ENCODE data around the gene ZBED1.

The ZBED1 gene

DNA sequence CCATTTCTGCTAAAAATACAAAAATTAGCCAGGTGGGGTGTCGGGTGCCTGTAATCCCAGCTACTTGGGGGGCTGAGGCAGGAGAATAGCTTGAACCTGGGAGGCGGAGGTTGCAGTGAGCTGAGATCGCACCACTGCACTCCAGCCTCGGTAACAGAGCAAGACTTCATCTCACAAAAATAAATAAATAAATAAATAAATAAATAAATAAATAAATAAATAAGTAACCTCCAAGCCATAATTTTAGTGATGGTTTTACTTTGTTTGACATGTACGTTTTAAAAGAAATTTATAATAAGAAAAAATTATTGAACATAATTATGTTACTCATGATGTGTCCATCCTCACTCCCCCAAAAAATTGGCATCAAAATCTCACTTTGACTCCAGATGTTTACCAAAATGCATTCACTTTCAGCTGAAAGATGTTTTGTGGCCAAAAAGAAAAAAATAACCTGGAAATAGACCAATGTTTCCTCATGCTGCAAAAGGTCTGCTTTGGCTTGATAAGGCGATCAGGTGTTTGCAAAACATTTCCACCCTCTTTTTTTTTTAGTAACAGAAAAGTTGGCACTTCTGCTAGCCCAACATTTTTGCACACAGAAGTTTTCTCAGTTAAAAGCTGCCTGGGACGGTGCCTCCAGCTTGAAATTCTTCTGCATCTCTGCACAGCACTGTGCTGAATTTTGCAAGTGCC lies 42.2 kb upstream of the ZBED1 start:
- TF ChIP-seq, protein P1, sequence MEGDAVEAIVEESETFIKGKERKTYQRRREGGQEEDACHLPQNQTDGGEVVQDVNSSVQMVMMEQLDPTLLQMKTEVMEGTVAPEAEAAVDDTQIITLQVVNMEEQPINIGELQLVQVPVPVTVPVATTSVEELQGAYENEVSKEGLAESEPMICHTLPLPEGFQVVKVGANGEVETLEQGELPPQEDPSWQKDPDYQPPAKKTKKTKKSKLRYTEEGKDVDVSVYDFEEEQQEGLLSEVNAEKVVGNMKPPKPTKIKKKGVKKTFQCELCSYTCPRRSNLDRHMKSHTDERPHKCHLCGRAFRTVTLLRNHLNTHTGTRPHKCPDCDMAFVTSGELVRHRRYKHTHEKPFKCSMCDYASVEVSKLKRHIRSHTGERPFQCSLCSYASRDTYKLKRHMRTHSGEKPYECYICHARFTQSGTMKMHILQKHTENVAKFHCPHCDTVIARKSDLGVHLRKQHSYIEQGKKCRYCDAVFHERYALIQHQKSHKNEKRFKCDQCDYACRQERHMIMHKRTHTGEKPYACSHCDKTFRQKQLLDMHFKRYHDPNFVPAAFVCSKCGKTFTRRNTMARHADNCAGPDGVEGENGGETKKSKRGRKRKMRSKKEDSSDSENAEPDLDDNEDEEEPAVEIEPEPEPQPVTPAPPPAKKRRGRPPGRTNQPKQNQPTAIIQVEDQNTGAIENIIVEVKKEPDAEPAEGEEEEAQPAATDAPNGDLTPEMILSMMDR (IDR thresholded peaks at IDR 0.05; ENCODE audit: insufficient read depth, low read length, poor library complexity, severe bottlenecking): no peak
- TF ChIP-seq EZH2phosphoT487 (conservative IDR thresholded peaks at IDR 0.05; ENCODE audit: low read length): no peak
- H3K9me3 ChIP-seq (ENCODE audit: insufficient read depth, low read length): no peaks in the 10 kb centered on the region
- H3F3A ChIP-seq (ENCODE audit: insufficient read depth): no peaks in the 10 kb centered on the region
- H3K9me2 ChIP-seq (replicated peaks; ENCODE audit: insufficient read depth, low read length): no peaks in the 10 kb centered on the region
- no peaks in the 10 kb centered on the region for H3K79me2 ChIP-seq (ENCODE audit: insufficient read depth, low read length)
- H3K4me3 ChIP-seq (ENCODE audit: insufficient read depth, low read length, poor library complexity, severe bottlenecking): no peak overlapping the region
- H3K4me2 ChIP-seq (ENCODE audit: low read depth, low read length, poor library complexity, severe bottlenecking): no peak overlapping the region
- no peaks in the 10 kb centered on the region for H3K27me3 ChIP-seq (ENCODE audit: low read length)
- H3K27ac ChIP-seq (ENCODE audit: low read depth, low read length): no peak overlapping the region
- no peak overlapping the region for H2AFZ ChIP-seq (ENCODE audit: low read depth, low read length, severe bottlenecking)
- no peak overlapping the region for H3K9ac ChIP-seq (ENCODE audit: low read length)
- H4K20me1 ChIP-seq (ENCODE audit: low read depth, low read length): no peaks in the 10 kb centered on the region
- no peaks in the 10 kb centered on the region for H3K36me3 ChIP-seq (ENCODE audit: low read length)

GRCh38 chrX:2541603-2542002 lies 40.8 kb upstream of the ZBED1 start:
- Histone ChIP-seq H3K9ac (ENCODE audit: low read length) (no peak overlapping the region), H3K27ac (ENCODE audit: low read depth, low read length) (no peak overlapping the region), H4K20me1 (ENCODE audit: low read depth, low read length) (no peaks in the 10 kb centered on the region), H3K4me2 (ENCODE audit: low read depth, low read length, poor library complexity, severe bottlenecking) (no peak overlapping the region), H3K9me3 (ENCODE audit: insufficient read depth, low read length) (no peaks in the 10 kb centered on the region), H3K27me3 (ENCODE audit: low read length) (no peaks in the 10 kb centered on the region), H2AFZ (ENCODE audit: low read depth, low read length, severe bottlenecking) (no peak overlapping the region), H3K4me3 (ENCODE audit: insufficient read depth, low read length, poor library complexity, severe bottlenecking) (no peak overlapping the region), H3K9me2 (replicated peaks; ENCODE audit: insufficient read depth, low read length) (no peaks in the 10 kb centered on the region), H3K36me3 (ENCODE audit: low read length) (no peaks in the 10 kb centered on the region), H3F3A (ENCODE audit: insufficient read depth) (no peaks in the 10 kb centered on the region), H3K79me2 (ENCODE audit: insufficient read depth, low read length) (no peaks in the 10 kb centered on the region)
- TF ChIP-seq, protein P1 (IDR thresholded peaks at IDR 0.05; ENCODE audit: insufficient read depth, low read length, poor library complexity, severe bottlenecking): no peak
- no peak for TF ChIP-seq EZH2phosphoT487 (conservative IDR thresholded peaks at IDR 0.05; ENCODE audit: low read length)

DNA sequence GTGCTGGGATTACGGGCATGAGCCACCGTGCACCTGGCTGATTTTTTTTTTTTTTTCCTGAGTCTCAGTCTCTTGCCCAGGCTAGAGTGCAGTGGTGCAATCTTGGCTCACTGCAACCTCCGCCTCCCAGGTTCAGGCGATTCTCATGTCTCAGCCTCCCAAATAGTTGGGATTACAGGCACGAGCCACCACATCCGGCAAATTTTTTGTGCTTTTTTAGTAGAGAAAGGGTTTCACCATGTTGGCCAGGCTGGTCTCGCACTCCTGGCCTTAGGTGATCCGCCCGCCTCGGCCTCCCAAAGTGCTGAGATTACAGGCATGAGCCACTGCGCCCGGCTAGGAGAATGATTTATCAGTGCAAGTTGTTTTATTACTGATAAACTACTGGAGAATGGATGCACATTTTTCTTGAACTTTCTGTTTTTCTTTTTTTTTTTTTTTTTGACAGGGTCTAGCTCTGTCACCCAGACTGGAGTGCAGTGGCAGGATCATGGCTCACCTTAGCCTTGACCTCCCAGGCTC lies 39.7 kb upstream of the ZBED1 start:
- Histone ChIP-seq H3K79me2 (ENCODE audit: insufficient read depth, low read length) (no peaks in the 10 kb centered on the region), H3K4me3 (ENCODE audit: insufficient read depth, low read length, poor library complexity, severe bottlenecking) (no peak overlapping the region), H3K36me3 (ENCODE audit: low read length) (no peaks in the 10 kb centered on the region), H3K27me3 (ENCODE audit: low read length) (no peaks in the 10 kb centered on the region), H3K9me2 (replicated peaks; ENCODE audit: insufficient read depth, low read length) (no peaks in the 10 kb centered on the region), H3K27ac (ENCODE audit: low read depth, low read length) (no peak overlapping the region), H4K20me1 (ENCODE audit: low read depth, low read length) (no peaks in the 10 kb centered on the region), H3K9ac (ENCODE audit: low read length) (no peak overlapping the region), H3F3A (ENCODE audit: insufficient read depth) (no peaks in the 10 kb centered on the region), H3K9me3 (ENCODE audit: insufficient read depth, low read length) (no peaks in the 10 kb centered on the region), H3K4me2 (ENCODE audit: low read depth, low read length, poor library complexity, severe bottlenecking) (no peak overlapping the region), H2AFZ (ENCODE audit: low read depth, low read length, severe bottlenecking) (no peak overlapping the region)
- TF ChIP-seq, protein P1 (IDR thresholded peaks at IDR 0.05; ENCODE audit: insufficient read depth, low read length, poor library complexity, severe bottlenecking): no peak
- no peak for TF ChIP-seq EZH2phosphoT487 (conservative IDR thresholded peaks at IDR 0.05; ENCODE audit: low read length)
